ENCODE measurements around the gene PRDX5. TPM values are rescaled to one million over a fixed set of nuclear protein-coding genes. Genes with fewer than 3 reads are reported as not detected.

PRDX5 gene
- total and polyA plus RNA-seq, 2 experiments from 2014 or later = 212 to 312 TPM

MicroRNAs within 50 kb of the gene (microRNA counts, 767-probe panel; counts per million panel counts)
- microRNA hsa-miR-1237 = not detected

Small RNAs within 50 kb of the gene (microRNA-seq; reads per million reads assigned to microRNA genes)
- gene MIR1237 (not detected), gene MIR7155 (not detected)

Small RNAs within 50 kb of the gene (small RNA-seq; reads per million reads assigned to genes)
- not detected for gene MIR1237 (ENCODE audit: low replicate concordance)
- not detected for gene MIR7155 (ENCODE audit: low replicate concordance)
- gene RF00019 (ENCODE audit: low replicate concordance) = not detected

Other genes with a start within 250 kb of the PRDX5 start
- gene MACROD1, start 152.0 kb upstream of the PRDX5 start, total RNA-seq (2014; rRNA removed; shearing (Covaris generic)) = 22.2 and 33.0 TPM in 2 replicates
- 51.3 and 51.6 TPM in 2 replicates for gene MACROD1, start 152.0 kb upstream of the PRDX5 start, polyA plus RNA-seq (2016; fragmentation: Nextera tagmentation; extraction: Ambion mirVana)
- gene STIP1, start 131.9 kb upstream of the PRDX5 start, total RNA-seq (2014; rRNA removed; shearing (Covaris generic)) = 346 and 351 TPM in 2 replicates
- gene STIP1, start 131.9 kb upstream of the PRDX5 start, polyA plus RNA-seq (2016; fragmentation: Nextera tagmentation; extraction: Ambion mirVana) = 194 and 213 TPM in 2 replicates
- 0.43 and 1.5 TPM in 2 replicates for gene FERMT3, start 111.4 kb upstream of the PRDX5 start, total RNA-seq (2014; rRNA removed; shearing (Covaris generic))
- 1.1 and 1.6 TPM in 2 replicates for gene FERMT3, start 111.4 kb upstream of the PRDX5 start, polyA plus RNA-seq (2016; fragmentation: Nextera tagmentation; extraction: Ambion mirVana)
- 36.9 and 40.6 TPM in 2 replicates for gene TRPT1, start 91.9 kb upstream of the PRDX5 start, total RNA-seq (2014; rRNA removed; shearing (Covaris generic))
- 52.2 and 55.7 TPM in 2 replicates for gene TRPT1, start 91.9 kb upstream of the PRDX5 start, polyA plus RNA-seq (2016; fragmentation: Nextera tagmentation; extraction: Ambion mirVana)
- 35.1 and 67.0 TPM in 2 replicates for gene NUDT22, start 91.8 kb upstream of the PRDX5 start, total RNA-seq (2014; rRNA removed; shearing (Covaris generic))
- 31.1 and 33.9 TPM in 2 replicates for gene NUDT22, start 91.8 kb upstream of the PRDX5 start, polyA plus RNA-seq (2016; fragmentation: Nextera tagmentation; extraction: Ambion mirVana)
- 7.7 and 10.5 TPM in 2 replicates for gene DNAJC4, start 87.6 kb upstream of the PRDX5 start, total RNA-seq (2014; rRNA removed; shearing (Covaris generic))
- gene DNAJC4, start 87.6 kb upstream of the PRDX5 start, polyA plus RNA-seq (2016; fragmentation: Nextera tagmentation; extraction: Ambion mirVana) = 31.0 and 34.4 TPM in 2 replicates
- 24.2 and 25.8 TPM in 2 replicates for gene VEGFB, start 83.5 kb upstream of the PRDX5 start, total RNA-seq (2014; rRNA removed; shearing (Covaris generic))
- 20.8 and 24.6 TPM in 2 replicates for gene VEGFB, start 83.5 kb upstream of the PRDX5 start, polyA plus RNA-seq (2016; fragmentation: Nextera tagmentation; extraction: Ambion mirVana)
- 31.4 and 35.0 TPM in 2 replicates for gene FKBP2, start 77.0 kb upstream of the PRDX5 start, total RNA-seq (2014; rRNA removed; shearing (Covaris generic))
- 201 and 221 TPM in 2 replicates for gene FKBP2, start 77.0 kb upstream of the PRDX5 start, polyA plus RNA-seq (2016; fragmentation: Nextera tagmentation; extraction: Ambion mirVana)
- gene PPP1R14B, start 71.2 kb upstream of the PRDX5 start, total RNA-seq (2014; rRNA removed; shearing (Covaris generic)) = 283 and 315 TPM in 2 replicates
- 250 and 418 TPM in 2 replicates for gene PPP1R14B, start 71.2 kb upstream of the PRDX5 start, polyA plus RNA-seq (2016; fragmentation: Nextera tagmentation; extraction: Ambion mirVana)
- 89.8 and 103 TPM in 2 replicates for gene PLCB3, start 66.6 kb upstream of the PRDX5 start, total RNA-seq (2014; rRNA removed; shearing (Covaris generic))
- gene PLCB3, start 66.6 kb upstream of the PRDX5 start, polyA plus RNA-seq (2016; fragmentation: Nextera tagmentation; extraction: Ambion mirVana) = 28.1 and 30.9 TPM in 2 replicates
- 45.8 and 46.4 TPM in 2 replicates for gene BAD, start 33.5 kb upstream of the PRDX5 start, total RNA-seq (2014; rRNA removed; shearing (Covaris generic))
- gene BAD, start 33.5 kb upstream of the PRDX5 start, polyA plus RNA-seq (2016; fragmentation: Nextera tagmentation; extraction: Ambion mirVana) = 45.5 and 46.3 TPM in 2 replicates
- 32.5 and 35.6 TPM in 2 replicates for gene GPR137, start 32.3 kb upstream of the PRDX5 start, total RNA-seq (2014; rRNA removed; shearing (Covaris generic))
- 16.3 and 17.7 TPM in 2 replicates for gene GPR137, start 32.3 kb upstream of the PRDX5 start, polyA plus RNA-seq (2016; fragmentation: Nextera tagmentation; extraction: Ambion mirVana)
- 1.0 TPM in 1 of 2 replicates, not detected in the other for gene KCNK4, start 26.8 kb upstream of the PRDX5 start, total RNA-seq (2014; rRNA removed; shearing (Covaris generic))
- not detected in 2 replicates for gene KCNK4, start 26.8 kb upstream of the PRDX5 start, polyA plus RNA-seq (2016; fragmentation: Nextera tagmentation; extraction: Ambion mirVana)
- not detected in 2 replicates for gene CATSPERZ, start 17.8 kb upstream of the PRDX5 start, total RNA-seq (2014; rRNA removed; shearing (Covaris generic))
- gene CATSPERZ, start 17.8 kb upstream of the PRDX5 start, polyA plus RNA-seq (2016; fragmentation: Nextera tagmentation; extraction: Ambion mirVana) = 0.99 and 1.8 TPM in 2 replicates
- 50.1 and 55.1 TPM in 2 replicates for gene ESRRA, start 12.6 kb upstream of the PRDX5 start, total RNA-seq (2014; rRNA removed; shearing (Covaris generic))
- gene ESRRA, start 12.6 kb upstream of the PRDX5 start, polyA plus RNA-seq (2016; fragmentation: Nextera tagmentation; extraction: Ambion mirVana) = 13.7 and 15.7 TPM in 2 replicates
- 298 and 349 TPM in 2 replicates for gene TRMT112, start 562 bp upstream of the PRDX5 start, total RNA-seq (2014; rRNA removed; shearing (Covaris generic))
- gene TRMT112, start 562 bp upstream of the PRDX5 start, polyA plus RNA-seq (2016; fragmentation: Nextera tagmentation; extraction: Ambion mirVana) = 927 and 1,003 TPM in 2 replicates
- 12.1 and 12.3 TPM in 2 replicates for gene CCDC88B, start 22.1 kb downstream of the PRDX5 start, total RNA-seq (2014; rRNA removed; shearing (Covaris generic))
- gene CCDC88B, start 22.1 kb downstream of the PRDX5 start, polyA plus RNA-seq (2016; fragmentation: Nextera tagmentation; extraction: Ambion mirVana) = 5.9 and 6.8 TPM in 2 replicates
- 18.6 and 19.9 TPM in 2 replicates for gene RPS6KA4, start 41.0 kb downstream of the PRDX5 start, total RNA-seq (2014; rRNA removed; shearing (Covaris generic))
- gene RPS6KA4, start 41.0 kb downstream of the PRDX5 start, polyA plus RNA-seq (2016; fragmentation: Nextera tagmentation; extraction: Ambion mirVana) = 3.5 and 4.1 TPM in 2 replicates
- not detected in 2 replicates for gene SLC22A11, start 237.8 kb downstream of the PRDX5 start, total RNA-seq (2014; rRNA removed; shearing (Covaris generic))
- not detected in 2 replicates for gene SLC22A11, start 237.8 kb downstream of the PRDX5 start, polyA plus RNA-seq (2016; fragmentation: Nextera tagmentation; extraction: Ambion mirVana)